HepG2 (cell line): ENCODE results near the gene COL9A3. TPM values are rescaled to one million over a fixed set of nuclear protein-coding genes. Genes with fewer than 3 reads are reported as not detected.

Experiments used
- AHDC1 ChIP-seq: sonication (generic); formaldehyde crosslinking; IDR thresholded peaks from 2 replicates; pipeline ENCODE4 v1.5.1; 2020; ENCODE audit warnings: mild to moderate bottlenecking, missing genetic modification reagents, borderline replicate concordance
- ARID4A ChIP-seq: sonication (generic); formaldehyde crosslinking; IDR thresholded peaks from 2 replicates; pipeline ENCODE4 v1.5.0; 2020; ENCODE audit warnings: mild to moderate bottlenecking, missing genetic modification reagents, borderline replicate concordance
- CCAR2 ChIP-seq: fragments of 200-400 bp; formaldehyde crosslinking; optimal IDR thresholded peaks from 2 replicates; pipeline ENCODE3; 2018; ENCODE audit warnings: low read depth, mild to moderate bottlenecking, low read length, moderate library complexity
- HES4 ChIP-seq: sonication (generic); formaldehyde crosslinking; IDR thresholded peaks from 2 replicates; pipeline ENCODE4 v1.9.0; 2021; ENCODE audit warnings: mild to moderate bottlenecking, missing genetic modification reagents, borderline replicate concordance
- HNF4A ChIP-seq: sonication (generic); formaldehyde crosslinking; IDR thresholded peaks from 2 replicates; pipeline ENCODE4 v1.4.0; 2020; ENCODE audit warnings: missing genetic modification reagents
- MAFK ChIP-seq, 2 experiments: IDR thresholded peaks in 1 of 2; conservative IDR thresholded peaks in 1 of 2; 2 replicates each; pipeline ENCODE4 v1.6.1; 2011; ENCODE audit warnings: improper control_type of control experiment in 2 of 2, low read length in 2 of 2
- MIER3 ChIP-seq: IDR thresholded peaks from 2 replicates; pipeline ENCODE4 v1.6.1; 2016; ENCODE audit warnings: missing compliant biosample characterization, borderline replicate concordance
- NFYB ChIP-seq: sonication (generic); formaldehyde crosslinking; IDR thresholded peaks from 2 replicates; pipeline ENCODE4 v1.4.0; 2020; ENCODE audit warnings: missing genetic modification reagents
- NONO ChIP-seq, 2 experiments: fragments of 450-650 bp in 1 of 2; sonication (generic) in 1 of 2; formaldehyde crosslinking in 1 of 2; IDR thresholded peaks in 1 of 2; conservative IDR thresholded peaks in 1 of 2; 2 replicates each; pipeline versions ENCODE4 v1.6.1 to v1.8.0; 2017 to 2022; ENCODE audit warnings: mild to moderate bottlenecking in 1 of 2, missing genetic modification reagents in 1 of 2, moderate library complexity in 1 of 2
- PITX1 ChIP-seq: sonication (generic); formaldehyde crosslinking; IDR thresholded peaks from 2 replicates; pipeline ENCODE4 v1.5.1; 2020; ENCODE audit warnings: mild to moderate bottlenecking, missing genetic modification reagents
- U2AF1 ChIP-seq: fragments of 200-400 bp; formaldehyde crosslinking; optimal IDR thresholded peaks from 2 replicates; pipeline ENCODE3; 2017; ENCODE audit warnings: mild to moderate bottlenecking, low read depth, low read length
- ZBTB7A ChIP-seq: sonication (generic); formaldehyde crosslinking; IDR thresholded peaks from 2 replicates; pipeline ENCODE4 v1.8.0; 2022; ENCODE audit warnings: mild to moderate bottlenecking, missing genetic modification reagents
- ZNF513 ChIP-seq: sonication (generic); formaldehyde crosslinking; conservative IDR thresholded peaks from 2 replicates; pipeline ENCODE4 v1.5.0; 2020; ENCODE audit warnings: missing genetic modification reagents
- ZNF572 ChIP-seq: sonication (generic); formaldehyde crosslinking; IDR thresholded peaks from 2 replicates; pipeline ENCODE4 v1.5.1; 2020; ENCODE audit warnings: mild to moderate bottlenecking, missing genetic modification reagents
- ZNF615 ChIP-seq: sonication (generic); formaldehyde crosslinking; IDR thresholded peaks from 2 replicates; pipeline ENCODE4 v1.5.0; 2020; ENCODE audit warnings: mild to moderate bottlenecking, missing genetic modification reagents, borderline replicate concordance
- ZNF839 ChIP-seq: sonication (generic); formaldehyde crosslinking; IDR thresholded peaks from 2 replicates; pipeline ENCODE4 v1.4.0; 2020; ENCODE audit warnings: missing genetic modification reagents, mild to moderate bottlenecking, borderline replicate concordance
- polyA plus RNA-seq, 8 experiments: library from polyadenylated mRNA; depleted of rRNA in 3 of 8; stranded (reverse) in 7 of 8; unstranded in 1 of 8; fragments of >200 nt; fragmentation: Illumina TruSeq in 4 of 8; extraction: Trizol in 4 of 8; gene quantifications; 2 replicates each; pipeline versions ENCODE4 v1.2.1 to v1.2.3, GENCODE V29; 2011 to 2016; ENCODE audit warnings: low read depth in 4 of 8, missing spikeins in 1 of 8, mixed read lengths in 1 of 8; ENCODE audit not compliant: insufficient read depth in 1 of 8
- total RNA-seq, 5 experiments: library from RNA; depleted of rRNA; stranded (reverse); fragments of >200 nt; fragmentation: Illumina TruSeq; extraction: Trizol; gene quantifications; 2 replicates each; pipeline ENCODE4 v1.2.3, GENCODE V29; 2016; ENCODE audit warnings: low read depth in 1 of 5

COL9A3 gene
- total and polyA plus RNA-seq, 2 of the 13 experiments (the other 11 are each of a cell fraction or from before 2014, with no cell fraction given), result 155 to 204 TPM

GRCh38 chr20:62876902-62877816 lies 60.3 kb downstream of the COL9A3 start (continued):
- TF ChIP-seq CCAR2 (no peak), NFYB (CRISPR knock-in tag) (no peak), ZNF572 (CRISPR knock-in tag) (peak; percentile 17; the same call in 1 of the 2 replicates), U2AF1 (no peak), ARID4A (CRISPR knock-in tag) (peak; percentile 54), ZNF513 (no peak), ZNF839 (no peak), AHDC1 (CRISPR knock-in tag) (no peak), MIER3 (CRISPR knock-in tag) (no peak), ZBTB7A (CRISPR knock-in tag) (peak; percentile 71), PITX1 (CRISPR knock-in tag) (no peak), HES4 (peak; percentile 28; the same call in 1 of the 2 replicates), HNF4A (peak; percentile 85), MAFK (conservative IDR thresholded peaks at IDR 0.05 in 1 of 2, IDR thresholded peaks at IDR 0.05 in 1 of 2; ENCODE audit: low read length in 2 of 2) (no peak), ZNF615 (CRISPR knock-in tag) (no peak), NONO (IDR thresholded peaks at IDR 0.05) (no peak), NONO (CRISPR knock-in tag; conservative IDR thresholded peaks at IDR 0.05) (0 out of 2 replicates have a peak, but pooled peaks have one; percentile 43)
